HEK293 (cell line): ENCODE data around the gene PTPN9.

Experiments used
- BCL11A ChIP-seq: fragments of 450-650 bp; formaldehyde crosslinking; IDR thresholded peaks from 2 replicates; pipeline ENCODE4 v1.5.1; 2016; ENCODE audit warnings: low read depth, missing biosample characterization, missing genetic modification characterization
- CTCF ChIP-seq: fragments of 450-650 bp; formaldehyde crosslinking; IDR thresholded peaks from 2 replicates; pipeline ENCODE4 v1.5.1; 2016; ENCODE audit warnings: missing biosample characterization, missing genetic modification characterization
- ELK4 ChIP-seq: IDR thresholded peaks from 2 replicates; pipeline ENCODE4 v1.6.1; 2011; ENCODE audit warnings: mild to moderate bottlenecking, low read depth, low read length, borderline replicate concordance
- SP3 ChIP-seq: fragments of 450-650 bp; formaldehyde crosslinking; IDR thresholded peaks from 2 replicates; pipeline ENCODE4 v1.5.1; 2016; ENCODE audit warnings: missing biosample characterization, missing genetic modification characterization
- YY2 ChIP-seq: fragments of 450-650 bp; formaldehyde crosslinking; IDR thresholded peaks from 2 replicates; pipeline ENCODE4 v1.5.1; 2016; ENCODE audit warnings: missing biosample characterization, missing genetic modification characterization
- ZBTB26 ChIP-seq: fragments of 450-650 bp; formaldehyde crosslinking; optimal IDR thresholded peaks from 2 replicates; pipeline ENCODE3; 2016; ENCODE audit warnings: missing biosample characterization, mild to moderate bottlenecking, missing genetic modification characterization
- ZNF580 ChIP-seq: fragments of 450-650 bp; formaldehyde crosslinking; IDR thresholded peaks from 2 replicates; pipeline ENCODE4 v1.5.1; 2016; ENCODE audit warnings: missing biosample characterization, missing genetic modification characterization
- ZNF658 ChIP-seq: fragments of 450-650 bp; formaldehyde crosslinking; IDR thresholded peaks from 2 replicates; pipeline ENCODE4; 2016; ENCODE audit warnings: missing biosample characterization, missing genetic modification characterization
- ZXDB ChIP-seq: fragments of 450-650 bp; formaldehyde crosslinking; IDR thresholded peaks from 2 replicates; pipeline ENCODE4 v1.5.1; 2016; ENCODE audit warnings: missing biosample characterization, missing genetic modification characterization

- TF ChIP-seq SP3 (no peak), ZBTB26 (tag by site-specific recombination) (no peak), ZXDB (tag by site-specific recombination) (no peak), ZNF580 (tag by site-specific recombination) (no peak), ZNF658 (no peak), BCL11A (tag by site-specific recombination) (no peak), CTCF (tag by site-specific recombination) (no peak), ELK4 (no peak), YY2 (tag by site-specific recombination) (no peak)
Measured at GRCh38 chr15:75502360-75502759, 76.8 kb downstream of the PTPN9 start.
